ENCODE data around the gene ANKRD50. TPM values are rescaled to one million over a fixed set of nuclear protein-coding genes. Genes with fewer than 3 reads are reported as not detected.

ANKRD50 gene
- total and polyA plus RNA-seq, 8 donors = 2.7 to 51.2 (median 13.1) TPM

DNA sequence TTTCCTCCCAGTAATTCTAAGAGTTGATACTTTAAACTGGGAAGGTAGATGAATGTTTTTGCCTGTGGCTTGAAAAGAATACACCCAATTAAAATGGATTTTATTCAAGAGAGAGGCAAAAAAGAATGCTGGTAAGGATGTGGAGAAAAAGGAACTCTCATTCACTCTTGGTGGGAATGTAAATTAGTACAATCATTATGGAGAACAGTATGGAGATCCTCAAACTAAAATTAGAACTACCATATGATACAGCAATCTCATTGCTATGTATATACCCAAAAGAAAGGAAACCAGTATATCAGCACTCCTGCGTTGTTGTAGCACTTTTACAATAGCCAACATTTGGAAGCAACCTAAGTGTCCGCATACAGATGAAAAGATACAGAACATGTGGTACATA lies 75.2 kb downstream of the ANKRD50 start:
- WGBS, 5 donors = 95 to 100% (median 98%) methylated on average over 2 of the region's 2 CpGs
- TF ChIP-seq POLR2AphosphoS5 (IDR thresholded peaks at IDR 0.05) (no peak), CTCF (IDR thresholded peaks at IDR 0.05) (no peak), POLR2A (IDR thresholded peaks at IDR 0.05) (no peak), EP300 (IDR thresholded peaks at IDR 0.05) (no peak)
- H3K4me1 ChIP-seq = peaks cover 0 to 12% (median 0%) of the 10 kb centered on the region in 4 donors
- H3K9me3 ChIP-seq = no peaks in the 10 kb centered on the region
- no peak for DNase-seq
- intact Hi-C loops (cut with DNase I; ENCODE audit: low total_unique reads) = no loop called here
- H3K36me3 ChIP-seq = no peaks in the 10 kb centered on the region
- H3K27ac ChIP-seq = no peak overlapping the region
- H3K27me3 ChIP-seq = no peaks in the 10 kb centered on the region
- no peak overlapping the region for H3K4me3 ChIP-seq

DNA sequence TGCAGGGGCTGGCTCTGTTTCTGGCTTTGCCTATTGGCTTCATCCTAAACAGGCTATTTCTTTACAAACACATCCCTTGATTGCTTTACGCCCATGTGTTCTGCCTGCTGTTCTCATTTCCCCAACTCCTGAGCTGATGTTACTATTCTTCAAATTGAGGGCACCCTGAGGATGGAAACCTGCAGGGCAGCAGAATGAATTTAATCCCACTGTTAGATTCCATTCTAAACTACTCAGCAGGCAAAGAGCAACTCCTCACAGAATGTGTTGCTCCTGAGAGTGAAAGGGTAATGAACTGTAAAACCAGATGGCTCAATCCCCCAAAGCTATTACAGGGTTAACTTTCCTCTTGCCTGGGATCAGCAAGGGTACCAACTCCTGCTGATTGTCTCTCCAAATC lies 75.7 kb downstream of the ANKRD50 start:
- H3K36me3 ChIP-seq = no peaks in the 10 kb centered on the region
- intact Hi-C loops (cut with DNase I; ENCODE audit: low total_unique reads) = no loop called here
- H3K4me1 ChIP-seq = peaks cover 0 to 7% (median 0%) of the 10 kb centered on the region in 4 donors
- no peak for DNase-seq
- TF ChIP-seq EP300 (IDR thresholded peaks at IDR 0.05) (no peak), POLR2AphosphoS5 (IDR thresholded peaks at IDR 0.05) (no peak), CTCF (IDR thresholded peaks at IDR 0.05) (no peak), POLR2A (IDR thresholded peaks at IDR 0.05) (no peak)
- no peak overlapping the region for H3K4me3 ChIP-seq
- WGBS, 5 donors = 82 to 97% (median 93%) methylated on average over 1 of the region's 1 CpG
- no peaks in the 10 kb centered on the region for H3K27me3 ChIP-seq
- no peak overlapping the region for H3K27ac ChIP-seq
- no peaks in the 10 kb centered on the region for H3K9me3 ChIP-seq

DNA sequence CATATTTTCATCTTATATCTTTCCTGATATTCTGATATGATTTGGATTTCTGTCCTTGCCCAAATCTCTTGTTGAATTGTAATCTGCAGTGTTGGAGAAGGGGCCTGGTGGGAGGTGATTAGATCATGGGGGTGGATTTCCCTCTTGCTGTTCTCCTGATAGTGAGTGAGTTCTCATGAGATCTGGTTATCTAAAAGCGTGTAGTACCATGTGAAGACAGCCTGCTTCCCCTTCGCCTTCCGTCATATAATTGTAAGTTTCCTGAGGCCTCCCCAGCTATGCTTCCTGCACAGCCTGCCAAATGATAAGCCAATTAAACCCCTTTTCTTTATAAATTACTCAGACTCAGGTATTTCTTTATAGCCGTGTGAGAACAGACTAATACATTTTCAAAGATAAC lies 77.2 kb downstream of the ANKRD50 start:
- Histone ChIP-seq H3K9me3 (no peaks in the 10 kb centered on the region), H3K27ac (no peak overlapping the region), H3K36me3 (no peaks in the 10 kb centered on the region), H3K27me3 (no peaks in the 10 kb centered on the region), H3K4me3 (no peak overlapping the region), H3K4me1 (peaks cover 0 to 5% (median 0%) of the 10 kb centered on the region in 4 donors)
- intact Hi-C loops (cut with DNase I; ENCODE audit: low total_unique reads) = no loop called here
- 80 to 92% (median 87%) methylated on average over 4 of the region's 4 CpGs for WGBS, 5 donors
- DNase-seq = no peak
- TF ChIP-seq CTCF (IDR thresholded peaks at IDR 0.05) = no peak
- no peak for TF ChIP-seq EP300 (IDR thresholded peaks at IDR 0.05)
- no peak for TF ChIP-seq POLR2AphosphoS5 (IDR thresholded peaks at IDR 0.05)
- TF ChIP-seq POLR2A (IDR thresholded peaks at IDR 0.05) = no peak

DNA sequence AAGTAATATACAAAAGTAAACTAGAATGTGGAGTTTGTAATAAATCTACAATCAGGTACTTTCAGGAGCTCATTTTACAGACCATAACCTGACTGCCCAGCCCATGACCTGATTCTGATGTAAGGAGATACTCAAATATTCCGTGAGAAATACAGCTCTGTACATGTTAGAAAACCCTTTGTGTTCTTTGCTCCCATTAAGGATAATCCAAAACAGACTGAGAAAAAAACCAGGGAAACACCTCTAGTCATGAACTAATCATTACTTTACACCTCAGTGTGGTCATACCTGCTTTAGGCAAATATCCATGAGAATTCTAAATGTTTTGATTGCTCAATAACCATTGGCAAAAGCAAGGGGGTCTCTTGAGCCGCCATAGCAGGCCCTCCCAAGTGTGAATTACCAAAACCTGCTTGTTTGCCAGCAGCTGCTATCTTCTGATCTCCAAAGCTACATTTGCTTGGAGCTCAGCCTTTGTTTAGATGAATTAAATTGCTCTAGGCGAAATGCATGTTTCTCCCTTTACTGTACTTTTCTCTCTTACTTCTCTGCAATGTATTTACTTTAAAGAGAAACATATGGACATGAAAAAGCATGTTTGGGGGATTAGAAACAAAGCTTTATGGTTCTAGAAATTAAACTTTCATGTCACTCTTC lies 79.1 kb downstream of the ANKRD50 start:
- Histone ChIP-seq H3K4me3 (no peak overlapping the region), H3K27me3 (no peaks in the 10 kb centered on the region), H3K36me3 (no peaks in the 10 kb centered on the region), H3K9me3 (no peaks in the 10 kb centered on the region), H3K4me1 (no peaks in the 10 kb centered on the region), H3K27ac (no peak overlapping the region)
- TF ChIP-seq EP300 (IDR thresholded peaks at IDR 0.05) = no peak
- TF ChIP-seq POLR2AphosphoS5 (IDR thresholded peaks at IDR 0.05) = no peak
- no peak for TF ChIP-seq CTCF (IDR thresholded peaks at IDR 0.05)
- no peak for TF ChIP-seq POLR2A (IDR thresholded peaks at IDR 0.05)
- WGBS, 5 donors = 59 to 78% (median 67%) methylated on average over 3 of the region's 3 CpGs
- no peak for DNase-seq
- intact Hi-C loops (cut with DNase I; ENCODE audit: low total_unique reads) = no loop called here
